ENCODE measurements around the gene FAM50B. TPM values are rescaled to one million over a fixed set of nuclear protein-coding genes. Genes with fewer than 3 reads are reported as not detected.

Gene FAM50B
- total RNA-seq, 1 donor from 2014 or later, result 10.6 TPM

DNA sequence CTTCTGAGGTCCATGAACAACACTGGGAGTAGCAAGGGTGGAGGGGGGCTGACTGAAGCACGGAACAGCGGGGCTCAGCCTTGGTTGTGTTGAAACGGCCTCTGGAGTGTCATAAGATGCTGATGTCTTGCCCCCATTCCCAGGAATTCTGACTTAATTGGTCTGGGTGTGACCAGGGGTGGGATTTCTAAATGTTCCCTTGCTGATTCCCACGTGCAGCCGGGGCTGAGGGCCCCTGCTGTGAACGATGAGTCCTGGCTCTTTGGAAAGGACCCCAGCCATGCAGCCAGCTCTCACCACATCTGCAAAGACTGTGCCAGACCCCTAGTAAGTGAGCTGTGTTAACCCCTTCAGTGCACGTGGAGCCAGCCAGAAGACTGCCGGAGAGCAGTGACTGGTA, 28.6 kb upstream of the FAM50B start:
- Histone ChIP-seq H3K9me3 (no peaks in the 10 kb centered on the region), H3K4me1 (peaks cover 28% of the 10 kb centered on the region), H3K4me3 (no peak overlapping the region), H3K27me3 (ENCODE audit: low read depth) (no peaks in the 10 kb centered on the region), H3K36me3 (no peaks in the 10 kb centered on the region), H3K27ac (no peak overlapping the region)
- ATAC-seq (no peak), DNase-seq (no peak)
- intact Hi-C loops (cut with DNase I), result no loop called here
- TF ChIP-seq, protein P1, sequence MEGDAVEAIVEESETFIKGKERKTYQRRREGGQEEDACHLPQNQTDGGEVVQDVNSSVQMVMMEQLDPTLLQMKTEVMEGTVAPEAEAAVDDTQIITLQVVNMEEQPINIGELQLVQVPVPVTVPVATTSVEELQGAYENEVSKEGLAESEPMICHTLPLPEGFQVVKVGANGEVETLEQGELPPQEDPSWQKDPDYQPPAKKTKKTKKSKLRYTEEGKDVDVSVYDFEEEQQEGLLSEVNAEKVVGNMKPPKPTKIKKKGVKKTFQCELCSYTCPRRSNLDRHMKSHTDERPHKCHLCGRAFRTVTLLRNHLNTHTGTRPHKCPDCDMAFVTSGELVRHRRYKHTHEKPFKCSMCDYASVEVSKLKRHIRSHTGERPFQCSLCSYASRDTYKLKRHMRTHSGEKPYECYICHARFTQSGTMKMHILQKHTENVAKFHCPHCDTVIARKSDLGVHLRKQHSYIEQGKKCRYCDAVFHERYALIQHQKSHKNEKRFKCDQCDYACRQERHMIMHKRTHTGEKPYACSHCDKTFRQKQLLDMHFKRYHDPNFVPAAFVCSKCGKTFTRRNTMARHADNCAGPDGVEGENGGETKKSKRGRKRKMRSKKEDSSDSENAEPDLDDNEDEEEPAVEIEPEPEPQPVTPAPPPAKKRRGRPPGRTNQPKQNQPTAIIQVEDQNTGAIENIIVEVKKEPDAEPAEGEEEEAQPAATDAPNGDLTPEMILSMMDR (IDR thresholded peaks at IDR 0.05), result no peak

DNA sequence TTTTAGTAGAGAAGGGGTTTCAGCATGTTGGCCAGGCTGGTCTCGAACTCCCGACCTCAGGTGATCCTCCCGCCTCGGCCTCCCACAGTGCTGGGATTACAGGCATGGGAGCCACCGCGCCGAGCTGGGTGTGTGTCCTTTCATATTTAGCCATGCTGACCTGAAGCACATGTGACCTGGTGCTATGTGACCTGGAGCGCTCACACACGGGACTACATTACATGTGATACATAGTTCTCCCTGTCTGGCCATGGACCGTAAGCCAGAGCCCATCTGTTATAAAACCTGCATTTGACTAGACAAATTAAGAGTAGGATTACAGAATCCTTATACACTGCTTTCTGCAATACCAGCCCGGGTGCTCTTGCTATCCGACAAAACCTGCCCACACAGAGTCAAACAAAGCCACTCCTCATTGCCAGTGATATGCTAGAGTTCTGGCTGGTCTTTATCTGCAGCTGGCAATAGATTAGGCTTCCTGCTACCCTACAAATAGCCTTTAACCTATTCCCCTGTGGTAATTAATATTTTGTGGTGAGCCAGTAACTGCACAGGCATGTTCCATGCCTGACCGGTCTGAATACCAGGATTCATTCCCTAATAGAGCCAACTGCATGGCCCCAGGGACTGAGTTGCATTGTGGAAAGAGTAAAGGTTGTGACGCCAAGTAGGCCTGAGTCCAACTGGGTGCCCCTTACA, 26.3 kb upstream of the FAM50B start:
- intact Hi-C loops (cut with DNase I), result no loop called here
- no peak overlapping the region for H3K27ac ChIP-seq
- no peak for DNase-seq

DNA sequence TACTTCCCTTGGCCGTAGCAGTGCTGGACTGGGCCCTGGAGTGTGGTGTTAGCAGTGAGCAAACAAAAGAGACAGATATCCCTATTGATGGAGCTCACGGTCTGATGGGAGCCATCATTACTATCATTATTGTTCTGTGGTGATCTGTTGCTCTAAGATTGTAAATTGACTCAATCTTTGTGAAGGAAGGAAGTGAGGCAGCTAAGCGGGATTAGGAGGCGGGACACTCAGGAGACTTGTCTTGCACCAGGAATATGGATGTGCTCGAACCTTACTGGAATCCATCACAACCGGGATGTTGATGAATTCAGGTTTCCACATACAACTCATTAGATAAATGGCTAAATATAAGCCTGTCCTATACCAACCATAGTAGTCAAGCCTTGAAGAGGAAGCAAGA, 25.5 kb upstream of the FAM50B start:
- intact Hi-C loops (cut with DNase I), result no loop called here
- DNase-seq (no peak), ATAC-seq (no peak)
- Histone ChIP-seq H3K27ac (no peak overlapping the region), H3K4me1 (peaks cover 41% of the 10 kb centered on the region), H3K27me3 (ENCODE audit: low read depth) (no peaks in the 10 kb centered on the region), H3K9me3 (no peaks in the 10 kb centered on the region), H3K36me3 (no peaks in the 10 kb centered on the region), H3K4me3 (no peak overlapping the region)
- TF ChIP-seq, protein P1 (IDR thresholded peaks at IDR 0.05), result no peak

More for the DNA sequence above, 26.3 kb upstream of the FAM50B start:
- Histone ChIP-seq H3K9me3 (no peaks in the 10 kb centered on the region), H3K36me3 (no peaks in the 10 kb centered on the region), H3K4me3 (no peak overlapping the region), H3K27me3 (ENCODE audit: low read depth) (no peaks in the 10 kb centered on the region), H3K4me1 (peaks cover 41% of the 10 kb centered on the region)
- TF ChIP-seq, protein P1 (IDR thresholded peaks at IDR 0.05), result no peak
- ATAC-seq, result no peak

DNA sequence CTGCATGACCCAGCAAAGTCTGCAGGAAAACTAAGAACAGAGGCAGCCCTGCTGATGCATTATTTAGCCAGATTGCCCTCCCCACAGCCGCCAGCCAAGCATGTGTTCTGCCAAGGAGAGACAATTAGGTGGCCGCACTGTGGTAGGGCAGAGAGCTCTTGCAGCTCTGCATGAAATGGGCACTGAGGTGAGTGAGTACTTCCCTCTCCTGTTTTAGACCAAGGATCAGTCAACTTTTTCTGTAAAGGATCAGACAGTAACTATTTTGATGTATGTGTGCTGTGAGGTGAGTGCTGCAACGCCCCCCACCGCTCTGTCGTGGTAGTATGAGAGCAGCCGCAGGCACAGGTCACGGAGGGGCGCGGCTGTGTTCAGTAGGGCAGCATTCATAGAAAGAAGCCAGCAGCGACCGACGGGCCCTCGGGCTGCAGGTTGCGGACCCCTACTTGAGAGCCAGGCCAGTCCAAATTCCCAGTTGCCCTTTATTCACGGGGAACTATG, 23.8 kb upstream of the FAM50B start:
- Histone ChIP-seq H3K27me3 (ENCODE audit: low read depth) (no peaks in the 10 kb centered on the region), H3K4me1 (peaks cover 41% of the 10 kb centered on the region), H3K36me3 (no peaks in the 10 kb centered on the region), H3K9me3 (no peaks in the 10 kb centered on the region), H3K27ac (peak overlapping the region; percentile 93), H3K4me3 (peak overlapping the region; percentile 32)
- intact Hi-C loops (cut with DNase I), result no loop called here
- ATAC-seq, result peak; percentile 61 to 70
- peak; percentile 69 for DNase-seq
- TF ChIP-seq, protein P1 (IDR thresholded peaks at IDR 0.05), result peak; percentile 44

DNA sequence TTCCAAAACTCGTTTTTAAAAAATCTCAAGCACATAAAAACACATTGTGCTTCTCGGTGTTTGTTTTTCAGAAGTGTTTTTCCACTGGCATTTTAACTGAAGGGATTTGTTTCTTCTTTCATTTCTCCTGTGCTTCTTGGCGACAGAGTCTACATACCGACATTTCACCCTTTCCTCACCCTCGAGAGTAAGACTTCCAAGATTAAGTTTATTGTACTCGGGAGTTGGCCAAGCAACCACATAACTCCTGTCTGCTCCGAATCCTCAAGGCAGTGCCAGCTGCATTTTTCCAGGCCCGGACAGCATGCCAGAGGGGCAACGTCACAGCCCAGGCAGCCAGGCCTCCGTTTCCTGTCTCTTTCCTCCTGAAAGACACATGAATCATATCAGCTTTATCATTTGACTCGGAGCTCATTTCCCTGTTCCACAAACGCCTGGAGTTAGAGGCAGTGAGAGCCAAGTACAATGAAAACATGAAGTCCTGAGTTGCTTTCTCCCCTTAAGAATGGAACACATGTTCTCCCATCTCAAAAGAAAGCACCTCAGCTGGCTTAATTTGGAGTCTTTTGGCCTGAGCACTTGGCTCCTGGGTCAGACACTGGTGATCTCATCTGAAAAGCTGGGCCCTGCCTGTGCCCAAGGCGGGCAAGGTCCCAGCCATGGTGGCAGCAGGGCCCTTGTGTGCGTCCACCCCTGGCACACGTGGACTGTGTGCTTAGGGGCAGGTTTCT, 23.2 kb upstream of the FAM50B start:
- Histone ChIP-seq H3K4me3 (peak overlapping the region; percentile 32), H3K36me3 (no peaks in the 10 kb centered on the region), H3K4me1 (peaks cover 41% of the 10 kb centered on the region), H3K27me3 (ENCODE audit: low read depth) (no peaks in the 10 kb centered on the region), H3K27ac (peak overlapping the region; percentile 93), H3K9me3 (no peaks in the 10 kb centered on the region)
- ATAC-seq (peak; percentile 93 to 96), DNase-seq (peak; percentile 85)
- TF ChIP-seq, protein P1 (IDR thresholded peaks at IDR 0.05), result no peak
- intact Hi-C loops (cut with DNase I), result no loop called here

Measured in lower lobe of right lung (tissue), 2 donors.